Stimulated activated CD4-positive, alpha-beta T cell treated with anti-CD3 and anti-CD28 coated beads, TNF-alpha, amount 100 ng/mL, for 48 hours (primary cell): ENCODE results near the gene APOO.
"Not testable (repeated sequence)": the region's sequence is repeated elsewhere in the genome, so short reads cannot be mapped to it uniquely, and the experiment has no call there.

Experiments
- DNase-seq, 3 donors: peaks; one replicate each; pipeline ENCODE4 v3.0.0-alpha.2; 2020; ENCODE audit warnings: low read depth in 3 of 3

APOO gene

DNA sequence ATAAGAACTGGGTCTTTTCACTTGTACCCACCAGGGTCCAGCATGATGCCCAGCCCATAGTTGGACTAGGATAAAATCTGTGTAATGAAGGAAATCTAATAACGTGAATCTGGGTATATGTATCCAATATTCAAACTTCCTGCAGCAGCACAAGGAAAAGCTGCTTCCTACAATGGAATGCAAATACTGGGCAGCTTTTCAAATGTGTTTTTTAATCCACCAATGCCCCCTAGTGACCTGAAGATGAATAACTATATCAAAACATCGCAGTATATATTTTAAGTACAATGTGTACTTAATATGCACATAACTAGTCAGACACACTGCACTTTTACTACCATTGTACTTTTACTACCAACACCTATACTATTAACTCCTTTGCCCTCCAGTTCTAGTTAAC is 5.3 kb downstream of the APOO start:
- no peak for DNase-seq

DNA sequence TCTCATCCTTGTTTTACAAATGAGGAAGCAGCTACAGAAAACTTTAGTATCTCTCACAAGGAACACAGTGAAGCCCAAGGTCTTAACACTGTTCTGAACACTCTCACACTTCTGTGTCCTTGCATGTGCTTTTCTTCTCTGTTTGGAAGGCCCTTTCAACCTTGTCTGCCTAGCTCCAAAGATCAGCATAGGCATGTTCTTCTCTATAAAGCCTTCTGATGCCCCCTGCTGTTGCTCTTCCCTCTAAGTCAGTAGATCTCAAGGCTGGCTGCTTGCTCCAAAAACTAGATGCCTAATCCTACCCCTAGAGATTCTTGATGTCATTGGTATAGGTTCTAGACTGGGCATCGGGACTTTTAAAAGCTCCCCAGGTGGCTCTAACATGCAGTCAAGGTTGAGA is 5.9 kb downstream of the APOO start:
- no peak for DNase-seq

DNA sequence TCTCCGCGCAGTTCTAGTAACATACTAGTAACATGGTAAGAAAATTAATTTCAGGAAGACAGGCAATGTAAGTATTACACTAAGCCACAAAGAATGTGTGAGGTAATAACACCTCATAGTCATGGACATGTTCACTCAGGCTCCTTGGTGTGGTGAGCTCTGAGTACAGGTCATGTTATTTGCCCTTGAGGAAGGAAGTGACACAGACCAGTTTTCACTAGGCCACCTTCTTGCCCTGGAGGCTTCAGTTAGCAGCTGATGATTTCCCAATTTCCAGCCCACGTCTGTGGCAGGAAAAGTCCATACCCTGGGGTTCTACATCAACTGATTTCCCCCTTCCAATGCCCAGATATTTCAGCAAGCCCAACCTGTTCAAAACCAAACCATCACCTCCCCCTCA is 6.7 kb downstream of the APOO start:
- DNase-seq: no peak

DNA sequence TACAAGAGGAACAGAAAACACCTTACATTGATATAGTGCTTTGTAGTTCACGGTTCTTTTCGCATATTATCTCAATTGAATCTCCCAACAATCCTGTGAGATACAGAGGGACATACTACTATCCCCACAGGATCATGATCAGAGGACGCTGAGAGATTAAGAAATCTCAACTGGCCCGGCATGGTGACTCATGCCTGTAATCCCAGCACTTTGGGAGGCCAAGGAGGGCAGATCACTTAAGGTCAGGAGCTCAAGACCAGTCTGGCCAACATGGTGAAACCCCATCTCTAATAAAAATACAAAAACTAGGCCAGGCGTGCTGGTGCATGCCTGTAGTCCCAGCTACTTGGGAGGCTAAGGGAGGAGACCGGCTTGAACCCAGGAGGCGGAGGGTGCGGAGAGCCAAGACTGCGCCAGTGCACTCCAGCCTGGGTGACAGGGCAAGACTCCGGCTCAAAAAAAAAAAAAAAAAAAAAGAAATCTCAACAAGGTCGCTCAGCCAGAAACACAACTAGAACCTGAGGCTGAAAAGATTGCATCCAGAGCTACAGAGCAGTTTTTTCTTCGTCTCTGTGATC is 7.4 kb downstream of the APOO start:
- no peak for DNase-seq

DNA sequence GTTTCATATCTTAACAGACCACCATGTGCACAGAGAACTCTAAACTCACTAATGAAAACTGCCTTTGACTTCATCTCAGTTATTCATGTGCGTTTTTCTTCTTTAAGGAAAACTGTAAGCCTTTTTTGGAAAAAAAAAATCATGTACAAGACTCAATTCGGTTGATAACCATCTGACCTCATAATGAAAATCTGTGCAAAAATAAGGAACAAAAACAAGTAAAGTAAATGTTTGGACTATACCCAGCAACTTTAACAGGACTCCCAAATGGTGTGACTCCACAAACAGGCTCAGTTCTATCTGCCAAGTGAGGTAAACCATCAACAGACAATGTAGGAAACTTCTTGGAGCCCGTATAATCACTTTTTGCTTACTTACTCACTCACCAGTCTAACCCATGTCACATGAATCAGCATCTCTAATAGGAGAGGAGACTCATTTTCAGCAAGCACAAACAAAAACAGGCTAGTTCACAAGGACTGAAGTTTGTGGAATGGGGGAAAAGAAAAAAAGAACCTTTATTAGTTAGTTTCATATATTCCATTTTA is 9.3 kb downstream of the APOO start:
- DNase-seq: no peak

- no peak for DNase-seq
These were observed 10.8 kb downstream of the APOO start for GRCh38 chrX:23896981-23897380.

- not testable (repeated sequence) for DNase-seq
These were observed 11.2 kb downstream of the APOO start for GRCh38 chrX:23896539-23896938.

- DNase-seq: not testable (repeated sequence)
These were observed 12.7 kb downstream of the APOO start for GRCh38 chrX:23894993-23895392.

- DNase-seq: no peak
These were observed 16.8 kb downstream of the APOO start for GRCh38 chrX:23890933-23891332.

DNA sequence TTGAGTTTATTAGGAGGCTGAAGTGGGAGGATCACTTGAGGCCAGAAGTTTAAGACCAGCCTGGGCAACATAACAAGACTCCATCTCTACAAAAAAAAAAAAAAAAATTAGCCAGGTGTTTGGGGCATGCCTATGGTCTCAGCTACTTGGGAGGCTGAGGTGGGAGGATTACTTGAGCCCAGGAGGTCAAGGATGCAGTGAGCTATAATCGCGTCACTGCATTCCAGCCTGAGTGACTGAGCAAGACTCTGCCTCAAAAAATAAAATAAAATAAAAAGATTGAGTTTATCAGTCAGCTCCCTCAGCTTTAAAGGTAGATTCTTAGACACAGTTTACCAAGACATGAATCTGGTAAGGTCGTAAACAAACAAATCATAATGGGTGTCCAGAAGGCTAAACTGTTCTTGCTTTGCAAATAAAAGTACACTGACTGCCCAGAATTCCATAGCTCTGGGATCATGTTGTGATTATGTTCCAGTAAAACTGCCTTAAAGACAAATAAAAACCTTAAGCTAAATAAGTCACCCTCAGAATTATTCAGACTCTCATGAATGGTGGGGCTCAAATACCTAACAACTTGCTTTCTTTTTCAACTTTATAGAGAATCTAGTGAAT is 18.7 kb downstream of the APOO start:
- no peak for DNase-seq

GRCh38 chrX:23887918-23888317 is 19.8 kb downstream of the APOO start:
- no peak for DNase-seq

GRCh38 chrX:23887451-23887850 is 20.3 kb downstream of the APOO start:
- no peak for DNase-seq

- no peak for DNase-seq
These were observed 21.9 kb downstream of the APOO start for GRCh38 chrX:23885803-23886202.

GRCh38 chrX:23884427-23885024 is 23.2 kb downstream of the APOO start:
- DNase-seq: no peak

DNA sequence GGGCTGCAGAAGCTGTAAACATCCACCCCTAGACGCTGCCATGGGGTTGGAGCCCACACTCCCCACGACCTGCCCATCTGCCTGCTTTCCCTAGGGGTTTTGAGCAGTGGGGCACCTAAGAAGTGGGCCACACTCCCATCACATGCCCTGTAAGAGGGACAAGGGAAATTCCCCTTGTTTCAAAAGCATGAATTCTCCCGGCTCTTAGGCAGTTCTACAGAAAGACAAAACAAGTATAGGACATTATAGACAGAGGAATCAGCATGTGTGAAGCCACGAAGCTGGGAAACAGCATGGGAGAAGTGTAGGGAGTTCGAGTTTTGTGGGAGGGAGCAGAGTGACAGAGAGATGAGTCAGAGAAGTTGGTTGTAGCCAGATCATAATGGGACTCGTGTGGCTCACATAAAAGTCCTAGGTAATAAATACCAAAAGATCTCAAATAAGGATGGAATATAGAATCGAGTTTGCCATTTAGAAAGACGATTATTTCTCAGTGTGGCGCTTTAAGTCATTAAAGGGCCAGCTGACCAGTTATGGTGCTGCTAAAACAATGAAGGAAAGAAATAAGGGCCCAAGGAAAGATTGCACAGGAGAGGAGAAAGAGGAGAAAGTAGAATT is 23.9 kb downstream of the APOO start:
- DNase-seq: no peak

GRCh38 chrX:23879380-23880090 is 28.2 kb downstream of the APOO start:
- DNase-seq: no peak

GRCh38 chrX:23871905-23872546 is 35.7 kb downstream of the APOO start:
- DNase-seq: no peak

GRCh38 chrX:23870041-23870440 is 37.7 kb downstream of the APOO start:
- DNase-seq: no peak

- no peak for DNase-seq
These were observed 42.9 kb downstream of the APOO start for GRCh38 chrX:23864742-23865326.

- DNase-seq: not testable (repeated sequence)
These were observed 45.8 kb downstream of the APOO start for GRCh38 chrX:23861952-23862351.

GRCh38 chrX:23861215-23861896 is 46.4 kb downstream of the APOO start:
- no peak for DNase-seq
